22Rv1 (cell line): ENCODE results near the gene KCNJ1.

ENCODE experiments used
- H3K27ac ChIP-seq: fragments of 450-650 bp; 2 replicates; pipeline ENCODE4 v1.5.1; 2017
- ZFX ChIP-seq: fragments of 450-650 bp; IDR thresholded peaks from 2 replicates; pipeline ENCODE4 v1.6.1; 2017; ENCODE audit warnings: antibody characterized with exemption, borderline replicate concordance
- TF ChIP-seq, protein P1 (sequence below): fragments of 450-650 bp; IDR thresholded peaks from 2 replicates; pipeline ENCODE4 v1.5.1; 2017; ENCODE audit warnings: mild to moderate bottlenecking

KCNJ1 gene

GRCh38 chr11:128888034-128888985 lies 21.2 kb upstream of the KCNJ1 start:
- no peak overlapping the region for H3K27ac ChIP-seq
- TF ChIP-seq, protein P1, sequence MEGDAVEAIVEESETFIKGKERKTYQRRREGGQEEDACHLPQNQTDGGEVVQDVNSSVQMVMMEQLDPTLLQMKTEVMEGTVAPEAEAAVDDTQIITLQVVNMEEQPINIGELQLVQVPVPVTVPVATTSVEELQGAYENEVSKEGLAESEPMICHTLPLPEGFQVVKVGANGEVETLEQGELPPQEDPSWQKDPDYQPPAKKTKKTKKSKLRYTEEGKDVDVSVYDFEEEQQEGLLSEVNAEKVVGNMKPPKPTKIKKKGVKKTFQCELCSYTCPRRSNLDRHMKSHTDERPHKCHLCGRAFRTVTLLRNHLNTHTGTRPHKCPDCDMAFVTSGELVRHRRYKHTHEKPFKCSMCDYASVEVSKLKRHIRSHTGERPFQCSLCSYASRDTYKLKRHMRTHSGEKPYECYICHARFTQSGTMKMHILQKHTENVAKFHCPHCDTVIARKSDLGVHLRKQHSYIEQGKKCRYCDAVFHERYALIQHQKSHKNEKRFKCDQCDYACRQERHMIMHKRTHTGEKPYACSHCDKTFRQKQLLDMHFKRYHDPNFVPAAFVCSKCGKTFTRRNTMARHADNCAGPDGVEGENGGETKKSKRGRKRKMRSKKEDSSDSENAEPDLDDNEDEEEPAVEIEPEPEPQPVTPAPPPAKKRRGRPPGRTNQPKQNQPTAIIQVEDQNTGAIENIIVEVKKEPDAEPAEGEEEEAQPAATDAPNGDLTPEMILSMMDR, result no peak
- TF ChIP-seq ZFX, result no peak

- H3K27ac ChIP-seq, result no peak overlapping the region
These were observed 19.5 kb upstream of the KCNJ1 start for GRCh38 chr11:128886406-128887124.

GRCh38 chr11:128884703-128885338 lies 17.7 kb upstream of the KCNJ1 start:
- TF ChIP-seq ZFX, result no peak
- TF ChIP-seq, protein P1, result peak; percentile 88

More at GRCh38 chr11:128886406-128887124, 19.5 kb upstream of the KCNJ1 start:
- no peak for TF ChIP-seq ZFX
- TF ChIP-seq, protein P1, result peak; percentile 44

DNA sequence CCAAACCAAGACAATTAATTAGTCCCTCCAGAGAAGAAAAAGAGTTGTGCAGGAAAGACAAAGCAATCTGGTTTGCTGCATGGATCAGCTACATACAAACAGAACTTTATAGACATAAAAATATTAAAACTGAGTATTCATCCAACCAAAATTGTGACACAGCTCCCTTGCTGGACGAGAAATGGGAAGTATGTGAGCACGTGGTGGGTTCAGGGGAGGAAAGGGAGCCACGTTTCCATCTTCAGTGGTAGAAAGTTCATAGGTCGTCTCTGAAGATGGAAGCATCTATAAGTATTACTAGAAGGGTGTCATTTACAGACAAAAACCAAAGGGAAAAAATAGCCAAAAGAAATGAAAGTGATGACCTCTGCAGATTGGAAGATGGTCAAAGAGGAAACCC lies 17.0 kb upstream of the KCNJ1 start:
- H3K27ac ChIP-seq, result no peak overlapping the region
- TF ChIP-seq, protein P1, result no peak
- TF ChIP-seq ZFX, result no peak

More at GRCh38 chr11:128884703-128885338, 17.7 kb upstream of the KCNJ1 start:
- H3K27ac ChIP-seq, result no peak overlapping the region

GRCh38 chr11:128882451-128882850 lies 15.4 kb upstream of the KCNJ1 start:
- H3K27ac ChIP-seq, result no peak overlapping the region
- TF ChIP-seq, protein P1, result no peak

- TF ChIP-seq, protein P1, result no peak
- H3K27ac ChIP-seq, result no peak overlapping the region
These were observed 14.1 kb upstream of the KCNJ1 start for GRCh38 chr11:128881221-128881620.
